ENCODE measurements around the gene SEPTIN3.

DNA sequence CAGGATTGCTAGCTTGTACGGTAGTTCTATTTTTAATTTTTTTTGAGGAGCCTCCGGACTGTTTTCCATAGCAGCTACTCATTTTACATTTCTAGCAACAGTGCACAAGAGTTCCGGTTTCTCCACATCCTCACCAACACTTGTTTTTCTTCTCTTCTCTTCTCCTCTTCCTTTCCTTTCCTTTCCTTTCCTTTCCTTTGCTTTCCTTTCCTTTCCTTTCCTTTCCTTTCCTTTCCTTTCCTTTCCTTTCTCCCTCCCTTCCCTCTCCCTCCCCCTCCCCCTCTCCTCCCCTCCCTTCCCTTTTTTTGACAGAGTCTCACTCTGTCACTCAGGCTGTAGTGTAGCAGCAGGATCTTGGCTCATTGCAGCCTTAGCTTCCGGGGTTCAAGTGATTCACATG is 38.7 kb downstream of the SEPTIN3 start:
- TF ChIP-seq, protein P1, sequence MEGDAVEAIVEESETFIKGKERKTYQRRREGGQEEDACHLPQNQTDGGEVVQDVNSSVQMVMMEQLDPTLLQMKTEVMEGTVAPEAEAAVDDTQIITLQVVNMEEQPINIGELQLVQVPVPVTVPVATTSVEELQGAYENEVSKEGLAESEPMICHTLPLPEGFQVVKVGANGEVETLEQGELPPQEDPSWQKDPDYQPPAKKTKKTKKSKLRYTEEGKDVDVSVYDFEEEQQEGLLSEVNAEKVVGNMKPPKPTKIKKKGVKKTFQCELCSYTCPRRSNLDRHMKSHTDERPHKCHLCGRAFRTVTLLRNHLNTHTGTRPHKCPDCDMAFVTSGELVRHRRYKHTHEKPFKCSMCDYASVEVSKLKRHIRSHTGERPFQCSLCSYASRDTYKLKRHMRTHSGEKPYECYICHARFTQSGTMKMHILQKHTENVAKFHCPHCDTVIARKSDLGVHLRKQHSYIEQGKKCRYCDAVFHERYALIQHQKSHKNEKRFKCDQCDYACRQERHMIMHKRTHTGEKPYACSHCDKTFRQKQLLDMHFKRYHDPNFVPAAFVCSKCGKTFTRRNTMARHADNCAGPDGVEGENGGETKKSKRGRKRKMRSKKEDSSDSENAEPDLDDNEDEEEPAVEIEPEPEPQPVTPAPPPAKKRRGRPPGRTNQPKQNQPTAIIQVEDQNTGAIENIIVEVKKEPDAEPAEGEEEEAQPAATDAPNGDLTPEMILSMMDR (conservative IDR thresholded peaks at IDR 0.05; ENCODE audit: low read length): no peak
- no peak for TF ChIP-seq EZH2phosphoT487 (IDR thresholded peaks at IDR 0.05; ENCODE audit: borderline replicate concordance)
